ENCODE results near the gene TARDBP.

The TARDBP gene

DNA sequence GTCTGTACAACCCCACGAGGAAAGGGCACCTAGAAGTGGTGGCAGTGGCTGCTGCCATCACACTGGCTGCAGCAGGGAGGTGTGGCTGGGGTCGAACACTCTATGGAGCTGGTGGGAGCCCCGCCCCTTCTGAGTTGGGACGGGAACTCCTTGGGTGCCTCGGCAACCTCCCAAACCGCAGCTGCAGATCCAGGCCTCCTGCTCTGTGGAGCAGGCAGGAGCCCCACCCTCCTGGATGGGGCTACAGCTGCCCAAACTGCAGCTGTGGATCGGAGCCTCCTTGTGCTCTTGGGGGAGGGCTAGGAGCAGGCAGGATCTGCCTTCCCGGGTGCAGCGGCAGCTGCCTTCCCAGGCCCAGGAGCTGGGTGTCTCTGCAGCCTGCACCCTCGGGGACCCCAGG, 38.9 kb upstream of the TARDBP start:
- POLR2A ChIA-PET: interaction anchor here (1.4 kb wide), 1 partner anchor 12 kb away, joined by 5 read pairs; no protein-coding TSS in a partner anchor
- TF ChIP-seq, protein P1, sequence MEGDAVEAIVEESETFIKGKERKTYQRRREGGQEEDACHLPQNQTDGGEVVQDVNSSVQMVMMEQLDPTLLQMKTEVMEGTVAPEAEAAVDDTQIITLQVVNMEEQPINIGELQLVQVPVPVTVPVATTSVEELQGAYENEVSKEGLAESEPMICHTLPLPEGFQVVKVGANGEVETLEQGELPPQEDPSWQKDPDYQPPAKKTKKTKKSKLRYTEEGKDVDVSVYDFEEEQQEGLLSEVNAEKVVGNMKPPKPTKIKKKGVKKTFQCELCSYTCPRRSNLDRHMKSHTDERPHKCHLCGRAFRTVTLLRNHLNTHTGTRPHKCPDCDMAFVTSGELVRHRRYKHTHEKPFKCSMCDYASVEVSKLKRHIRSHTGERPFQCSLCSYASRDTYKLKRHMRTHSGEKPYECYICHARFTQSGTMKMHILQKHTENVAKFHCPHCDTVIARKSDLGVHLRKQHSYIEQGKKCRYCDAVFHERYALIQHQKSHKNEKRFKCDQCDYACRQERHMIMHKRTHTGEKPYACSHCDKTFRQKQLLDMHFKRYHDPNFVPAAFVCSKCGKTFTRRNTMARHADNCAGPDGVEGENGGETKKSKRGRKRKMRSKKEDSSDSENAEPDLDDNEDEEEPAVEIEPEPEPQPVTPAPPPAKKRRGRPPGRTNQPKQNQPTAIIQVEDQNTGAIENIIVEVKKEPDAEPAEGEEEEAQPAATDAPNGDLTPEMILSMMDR (IDR thresholded peaks at IDR 0.05; ENCODE audit: control extremely low read depth, extremely low read depth, low read depth, missing control alignments): no peak
- no peak for DNase-seq (ENCODE audit: extremely low spot score)
- CTCF ChIA-PET: interaction anchor here (1.3 to 1.4 kb wide), 3 partner anchors 9 to 13 kb away, joined by 3 to 4 read pairs (median 4); no protein-coding TSS in a partner anchor

DNA sequence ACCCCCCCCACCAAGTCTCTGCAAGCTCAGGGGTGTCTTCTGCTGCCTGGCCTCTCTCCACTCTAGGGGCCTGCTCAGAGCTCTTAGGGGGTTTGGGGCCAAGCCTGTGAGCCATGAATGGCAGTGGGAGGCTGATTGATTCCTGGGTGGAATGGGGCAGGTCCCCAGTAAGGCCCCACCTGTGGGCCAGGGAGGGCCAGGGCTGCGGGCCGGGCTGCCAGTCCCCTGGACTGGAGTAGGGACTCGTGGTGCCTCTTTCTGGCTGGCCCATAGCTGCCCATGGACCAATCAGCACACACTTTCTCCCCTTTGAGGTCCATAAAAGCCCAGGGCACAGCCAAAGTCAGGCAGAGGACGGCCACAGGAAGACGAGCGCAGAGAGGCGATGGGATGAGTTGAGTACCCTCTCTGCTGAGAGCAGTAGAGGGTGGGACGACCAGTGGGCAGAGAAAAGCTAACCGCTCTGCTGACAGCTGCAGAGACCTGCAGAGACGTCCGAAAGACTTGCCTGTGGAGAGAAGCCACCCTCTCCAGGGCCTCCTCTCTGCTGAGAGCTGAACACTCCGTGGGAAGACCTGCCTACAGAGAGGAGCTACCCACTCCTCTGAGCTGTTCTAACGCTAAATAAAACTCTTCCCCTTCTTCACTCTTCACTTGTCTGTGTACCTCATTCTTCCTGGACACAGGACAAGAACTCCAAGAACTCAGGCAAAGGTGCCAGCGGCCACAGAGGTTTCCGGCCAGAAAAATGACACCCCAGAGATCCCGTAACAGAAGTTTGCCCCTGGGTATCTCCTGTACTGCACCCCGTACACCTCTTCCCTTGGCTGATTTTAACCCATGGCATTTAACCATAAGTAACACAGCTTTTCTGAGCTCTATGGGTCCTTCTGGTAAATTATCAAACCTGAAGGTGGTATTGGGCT, 38.2 kb upstream of the TARDBP start:
- TF ChIP-seq, protein P1 (IDR thresholded peaks at IDR 0.05; ENCODE audit: control extremely low read depth, extremely low read depth, low read depth, missing control alignments): no peak
- DNase-seq (ENCODE audit: extremely low spot score): no peak
- ChIA-PET POLR2A (interaction anchor here (0.6 to 1.4 kb wide), 3 partner anchors 9 to 299 kb away, joined by 3 to 5 read pairs (median 4); partner anchors contain the start of gene UBIAD1), CTCF (interaction anchor here (1.0 to 1.4 kb wide), 5 partner anchors 9 to 63 kb away, joined by 3 to 4 read pairs (median 3); no protein-coding TSS in a partner anchor)

DNA sequence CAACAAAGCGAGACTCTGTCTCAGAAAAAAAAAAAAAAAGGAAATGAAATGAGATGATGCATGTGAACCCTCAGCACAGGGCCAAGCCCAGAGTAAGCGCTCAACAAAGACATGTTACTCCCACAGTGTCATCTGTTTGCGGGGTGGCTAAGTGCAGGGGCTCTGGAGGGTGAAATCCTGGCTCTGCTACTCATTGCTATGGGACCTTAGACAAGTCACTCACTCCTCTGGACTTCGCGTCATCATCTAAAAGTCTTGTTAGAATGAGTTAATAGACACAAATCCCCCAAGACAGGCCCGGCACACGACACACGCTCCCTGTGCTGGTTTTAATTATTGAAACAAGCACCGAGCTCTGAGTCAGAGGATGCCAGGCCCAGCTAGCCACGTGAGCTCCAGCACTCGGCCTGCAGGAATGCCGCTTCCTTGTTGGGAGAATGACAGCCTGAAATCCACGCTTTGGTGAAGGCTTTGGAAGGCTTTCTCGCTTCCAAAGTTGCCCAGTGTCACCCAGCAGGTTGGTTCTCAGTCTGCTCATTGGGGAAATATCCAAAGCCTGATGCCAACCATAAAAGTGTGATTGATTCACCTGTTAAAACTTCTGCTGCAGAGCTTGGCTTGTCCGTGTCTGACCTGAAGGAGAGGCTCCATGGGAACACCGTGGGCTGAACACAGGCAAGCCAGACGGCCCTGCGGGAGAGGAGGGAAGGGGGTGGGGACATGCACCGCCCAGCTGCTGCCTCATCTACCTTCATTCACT, 36.7 kb upstream of the TARDBP start:
- ChIA-PET CTCF (interaction anchor here (0.6 to 1.6 kb wide), 3 partner anchors 8 to 568 kb away, joined by 3 to 5 read pairs (median 3); no protein-coding TSS in a partner anchor), POLR2A (no interaction called here)
- TF ChIP-seq, protein P1 (IDR thresholded peaks at IDR 0.05; ENCODE audit: control extremely low read depth, extremely low read depth, low read depth, missing control alignments): no peak
- no peak for DNase-seq (ENCODE audit: extremely low spot score)

DNA sequence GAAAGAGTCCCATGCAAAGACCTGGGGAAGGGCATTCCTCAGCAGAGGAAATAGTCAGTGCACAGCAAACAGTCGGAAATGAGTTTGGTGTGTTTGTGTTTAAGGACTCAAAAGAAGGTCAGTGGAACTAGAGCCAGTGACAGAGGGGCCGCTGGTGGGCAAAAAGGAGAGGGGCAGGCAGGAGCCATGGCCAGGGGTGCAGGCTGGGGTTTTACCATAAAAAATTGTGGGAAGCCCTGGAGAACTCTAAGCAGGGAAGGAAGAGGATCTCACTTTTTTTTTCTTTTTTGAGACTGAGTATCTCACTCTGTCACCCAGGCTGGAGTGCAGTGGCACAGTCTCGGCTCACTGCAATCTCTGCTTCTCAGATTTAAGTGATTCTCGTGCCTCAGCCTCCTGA, 33.7 kb upstream of the TARDBP start:
- TF ChIP-seq, protein P1 (IDR thresholded peaks at IDR 0.05; ENCODE audit: control extremely low read depth, extremely low read depth, low read depth, missing control alignments): no peak
- CTCF ChIA-PET: interaction anchor here (1.0 kb wide), 1 partner anchor 59 kb away, joined by 3 read pairs; no protein-coding TSS in a partner anchor
- POLR2A ChIA-PET: no interaction called here
- no peak for DNase-seq (ENCODE audit: extremely low spot score)

DNA sequence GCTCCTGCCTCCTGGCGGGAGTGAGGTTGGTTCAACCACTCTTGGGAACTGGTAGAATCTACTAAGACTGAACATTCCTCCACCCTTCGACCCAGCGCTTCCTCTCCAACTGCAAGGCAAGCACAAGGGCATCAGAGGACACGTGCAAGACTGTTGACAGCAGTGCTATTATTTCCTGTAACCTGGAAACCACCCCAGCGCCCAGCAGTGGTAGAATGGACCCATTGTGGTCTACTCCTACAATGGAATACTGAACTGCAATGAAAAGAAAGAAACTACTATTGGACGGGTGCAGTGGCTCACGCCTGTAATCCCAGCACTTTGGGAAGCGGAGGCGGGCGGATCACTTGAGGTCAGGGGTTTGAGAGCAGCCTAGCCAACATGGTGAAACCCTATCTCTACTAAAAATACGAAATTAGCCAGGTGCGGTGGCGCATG, 33.0 kb upstream of the TARDBP start:
- ChIA-PET CTCF (interaction anchor here (1.0 to 1.6 kb wide), 3 partner anchors 8 to 58 kb away, joined by 3 to 6 read pairs (median 4); no protein-coding TSS in a partner anchor), POLR2A (no interaction called here)

More for the DNA sequence above, 33.0 kb upstream of the TARDBP start:
- TF ChIP-seq, protein P1 (IDR thresholded peaks at IDR 0.05; ENCODE audit: control extremely low read depth, extremely low read depth, low read depth, missing control alignments): no peak
- DNase-seq (ENCODE audit: extremely low spot score): no peak

All from GM10248 (cell line).